Stimulated activated CD8-positive, alpha-beta memory T cell treated with anti-CD3 and anti-CD28 coated beads, Interleukin-12 subunit alpha, Interleukin-12 subunit beta, amount 100 ng/mL, for 24 hours (primary cell): ENCODE results near the gene ADAM29.
"Not testable (repeated sequence)": the region's sequence is repeated elsewhere in the genome, so short reads cannot be mapped to it uniquely, and the experiment has no call there.

Experiments used
- DNase-seq: peaks from one replicate; pipeline ENCODE4 v3.0.0-alpha.2; 2020; ENCODE audit errors: extremely low read depth

ADAM29 gene

DNA sequence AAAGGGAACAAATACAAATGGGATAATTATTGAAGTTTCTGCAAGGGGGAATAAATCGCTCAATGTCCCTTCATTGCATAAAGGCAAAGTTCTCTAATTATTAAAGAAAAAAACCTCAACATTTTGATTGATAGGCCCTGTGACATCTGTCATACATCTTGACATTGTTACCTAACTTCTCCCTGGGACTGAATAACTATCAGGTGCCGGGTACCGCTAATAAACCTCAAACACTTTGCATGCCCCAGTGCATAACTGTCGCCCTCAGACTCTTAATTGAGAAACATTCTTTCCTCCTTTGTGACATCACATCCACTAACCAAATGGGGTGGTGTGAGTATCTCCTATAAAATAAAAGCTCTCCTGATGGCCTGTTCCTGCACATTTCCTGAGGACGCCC lies at the start of gene ADAM29:
Gene ADAM29 (plus strand): TSS at position 301 of the 400 bp plus-strand sequence. CDS start 57,168 bp downstream, outside the sequence.
- DNase-seq: no peak

DNA sequence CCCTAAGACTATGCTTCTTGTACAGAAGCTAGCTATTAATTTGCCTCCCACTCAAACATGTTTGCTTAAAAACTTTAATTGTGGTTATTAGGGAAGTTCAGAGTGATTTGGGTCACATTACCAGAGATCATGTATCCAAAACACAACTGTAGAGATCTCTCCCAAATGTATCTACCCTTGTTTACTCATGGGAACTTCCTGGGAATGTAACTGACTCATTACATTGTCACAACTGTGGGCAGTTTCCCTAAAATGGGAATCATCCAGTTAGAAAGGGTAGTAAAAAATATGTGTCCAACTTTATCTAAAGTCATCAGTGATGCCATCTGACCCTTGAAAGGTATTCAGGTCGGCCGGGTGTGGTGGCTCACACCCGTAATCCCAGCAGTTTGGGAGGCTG lies 48.8 kb upstream of the ADAM29 start:
- DNase-seq: no peak

GRCh38 chr4:174870311-174870710 lies 47.8 kb upstream of the ADAM29 start:
- DNase-seq: no peak

- no peak for DNase-seq
These were observed 46.8 kb upstream of the ADAM29 start for GRCh38 chr4:174871407-174871806.

GRCh38 chr4:174873146-174873545 lies 45.0 kb upstream of the ADAM29 start:
- DNase-seq: not testable (repeated sequence)

DNA sequence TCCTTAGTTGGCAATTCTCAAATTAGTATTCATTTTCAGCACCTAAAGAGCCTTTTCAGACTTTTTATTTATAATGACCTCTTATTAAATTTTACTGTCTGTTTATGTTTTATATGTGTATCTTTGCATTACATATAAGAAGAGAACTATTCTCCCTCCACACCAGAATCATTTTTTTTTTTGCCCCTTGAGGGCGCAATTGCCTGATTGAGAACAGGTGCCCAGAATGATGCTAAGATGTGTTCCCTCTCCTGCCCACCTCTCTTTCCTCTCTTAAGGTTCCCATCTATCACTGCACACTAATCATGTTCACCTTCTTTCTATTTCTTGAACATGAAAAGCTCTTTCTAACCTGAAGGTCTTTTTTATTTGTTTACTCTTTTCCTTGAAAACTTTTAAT lies 44.2 kb upstream of the ADAM29 start:
- no peak for DNase-seq

DNA sequence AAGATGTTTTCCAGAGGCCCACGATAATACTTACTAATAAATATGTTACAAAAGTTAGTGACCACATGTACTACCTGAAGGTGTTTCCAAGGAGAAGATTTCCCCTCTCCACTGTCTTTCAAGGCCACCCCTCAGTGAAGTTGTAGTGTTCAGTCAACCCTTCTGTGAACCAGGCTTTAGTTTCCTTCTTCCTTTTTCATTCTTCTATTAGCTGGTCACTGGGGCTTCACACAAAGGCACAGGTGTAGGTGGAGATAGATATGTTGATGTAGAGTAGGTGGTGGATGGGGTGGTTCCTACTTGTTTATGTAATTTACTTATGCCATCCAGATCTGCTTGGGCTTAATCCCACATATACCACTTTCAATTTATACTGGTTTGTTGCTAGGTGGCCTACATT lies 43.3 kb upstream of the ADAM29 start:
- no peak for DNase-seq

DNA sequence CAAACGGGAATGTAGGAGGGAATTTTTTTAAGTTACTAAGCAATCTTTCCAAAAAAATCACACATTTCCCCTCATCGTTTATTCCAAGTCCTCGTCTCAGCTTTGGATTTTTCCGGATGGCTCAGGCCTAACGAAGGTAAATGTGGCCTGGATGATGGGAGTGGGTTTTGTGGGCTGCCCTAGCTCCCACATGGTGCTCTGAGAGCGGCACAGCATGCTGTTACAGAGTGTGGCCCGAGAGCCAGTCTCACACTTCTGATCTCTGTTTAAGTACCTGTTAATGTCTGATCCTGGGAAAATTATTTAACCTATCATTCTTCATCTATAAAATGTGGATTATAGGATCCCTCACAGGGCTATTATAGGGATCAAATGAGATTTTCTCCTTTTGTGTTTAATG lies 38.2 kb upstream of the ADAM29 start:
- DNase-seq: no peak

- no peak for DNase-seq
These were observed 35.7 kb upstream of the ADAM29 start for GRCh38 chr4:174882317-174882992.

DNA sequence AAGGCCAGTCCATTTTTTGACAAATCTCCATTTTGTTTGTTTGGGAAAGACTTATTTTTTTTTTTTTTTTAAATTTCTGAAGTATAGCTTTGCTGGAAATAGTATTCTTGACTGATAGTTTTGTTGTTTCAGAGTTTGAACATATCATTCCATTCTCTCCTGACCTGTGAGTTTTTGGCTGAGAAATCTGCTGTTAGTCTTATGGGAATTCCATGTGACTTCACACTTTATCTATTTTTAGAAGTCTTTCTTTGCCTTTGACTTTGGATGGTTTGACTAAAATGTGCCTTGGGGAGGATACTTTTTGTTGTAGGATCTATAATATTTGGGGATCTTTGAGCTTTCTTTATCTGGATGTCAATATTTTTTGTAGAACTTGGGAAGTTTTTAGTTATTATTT lies 10.7 kb upstream of the ADAM29 start:
- no peak for DNase-seq

DNA sequence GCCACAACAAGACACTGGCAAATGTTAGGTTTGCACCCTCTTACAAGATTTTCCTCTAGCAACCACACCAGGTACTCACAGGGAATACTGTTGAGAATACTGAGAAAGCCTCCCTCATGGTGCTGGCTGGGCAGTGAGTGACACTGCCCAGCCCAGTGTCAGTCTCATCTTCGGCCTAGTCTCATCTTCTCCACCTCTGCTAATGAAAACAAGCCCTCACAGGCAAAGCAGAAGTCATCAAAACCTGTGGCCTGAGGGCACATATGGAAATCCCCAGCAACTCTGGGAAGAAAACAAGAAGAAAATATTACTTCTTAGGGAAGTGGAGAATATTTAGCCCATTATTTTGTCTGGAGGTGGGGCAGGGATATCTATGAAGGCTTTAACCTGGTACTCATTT lies 7.9 kb upstream of the ADAM29 start:
- no peak for DNase-seq

DNA sequence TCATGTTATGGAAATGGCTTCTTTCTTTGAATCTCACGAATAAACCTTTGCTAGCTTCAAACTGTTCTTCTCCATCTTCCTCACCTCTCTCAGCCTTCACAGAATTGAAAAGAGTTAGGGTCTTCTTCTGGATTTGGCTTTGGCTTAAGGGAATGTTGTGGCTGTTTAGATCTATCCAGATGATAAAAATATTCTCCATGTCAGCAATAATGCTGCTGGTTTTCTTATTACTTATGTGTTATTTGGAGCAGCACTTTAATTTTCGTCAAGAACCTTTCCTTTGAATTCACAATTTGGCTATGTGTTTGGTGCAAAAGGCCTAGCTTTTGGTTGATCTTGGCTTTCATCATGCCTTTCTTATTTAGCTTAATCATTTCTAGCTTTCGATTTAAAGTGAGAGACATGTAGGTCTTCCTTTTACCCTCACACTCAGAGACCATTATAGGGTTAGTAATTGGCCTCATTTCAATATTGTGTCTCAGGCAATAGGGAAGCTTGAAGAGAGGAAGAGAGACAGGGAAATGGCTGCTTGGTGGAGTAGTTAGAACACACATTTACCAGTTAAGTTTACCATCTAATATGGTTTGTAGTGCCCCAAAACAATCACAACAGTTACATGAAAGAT lies 5.1 kb upstream of the ADAM29 start:
- DNase-seq: no peak

- DNase-seq: no peak
These were observed 1.8 kb downstream of the ADAM29 start for GRCh38 chr4:174919886-174920423.

- DNase-seq: no peak
These were observed 8.8 kb downstream of the ADAM29 start for GRCh38 chr4:174926958-174927357.

- no peak for DNase-seq
These were observed 10.0 kb downstream of the ADAM29 start for GRCh38 chr4:174928174-174928573.

GRCh38 chr4:174928575-174929253 lies 10.6 kb downstream of the ADAM29 start:
- no peak for DNase-seq

GRCh38 chr4:174929346-174929745 lies 11.2 kb downstream of the ADAM29 start:
- DNase-seq: no peak

DNA sequence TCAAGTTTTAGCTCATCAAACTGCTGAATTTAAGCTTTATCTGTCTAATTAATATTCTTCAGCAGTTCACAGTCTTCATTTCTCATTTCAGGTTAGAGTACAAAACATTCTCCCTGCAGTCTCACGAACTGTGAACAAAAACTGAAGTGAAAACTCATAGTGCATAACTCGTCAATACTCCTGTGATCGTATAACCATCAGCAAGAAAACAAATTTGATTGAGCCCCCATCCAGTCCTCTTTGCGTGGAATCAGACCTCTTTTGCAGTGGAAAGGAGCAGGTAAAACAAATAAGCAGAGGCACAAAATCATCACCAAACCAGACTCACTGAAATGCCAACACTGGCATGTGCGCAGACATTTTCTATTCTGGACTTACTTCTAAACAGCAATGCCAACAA lies 12.7 kb downstream of the ADAM29 start:
- no peak for DNase-seq

GRCh38 chr4:174933083-174933482 lies 14.9 kb downstream of the ADAM29 start:
- DNase-seq: no peak

GRCh38 chr4:174934360-174934759 lies 16.2 kb downstream of the ADAM29 start:
- DNase-seq: no peak

DNA sequence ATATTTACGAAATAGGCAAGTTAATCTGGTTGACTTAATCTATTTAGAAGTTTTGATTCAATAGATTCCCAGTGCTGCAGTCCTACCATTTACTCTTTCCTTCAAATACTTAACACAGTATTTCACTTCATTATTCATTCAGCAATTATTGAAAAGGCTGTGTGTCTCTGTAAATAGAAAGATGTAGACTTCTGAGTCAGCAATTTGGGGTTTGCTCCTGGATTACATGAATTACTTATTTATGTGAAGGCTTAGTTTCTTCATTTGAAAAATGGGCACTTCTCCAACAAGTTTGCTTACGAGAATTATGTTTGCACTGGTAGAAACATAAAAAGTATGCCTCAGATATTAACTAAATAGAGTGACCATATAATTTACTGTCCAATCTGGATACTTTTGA lies 17.4 kb downstream of the ADAM29 start:
- DNase-seq: no peak

DNA sequence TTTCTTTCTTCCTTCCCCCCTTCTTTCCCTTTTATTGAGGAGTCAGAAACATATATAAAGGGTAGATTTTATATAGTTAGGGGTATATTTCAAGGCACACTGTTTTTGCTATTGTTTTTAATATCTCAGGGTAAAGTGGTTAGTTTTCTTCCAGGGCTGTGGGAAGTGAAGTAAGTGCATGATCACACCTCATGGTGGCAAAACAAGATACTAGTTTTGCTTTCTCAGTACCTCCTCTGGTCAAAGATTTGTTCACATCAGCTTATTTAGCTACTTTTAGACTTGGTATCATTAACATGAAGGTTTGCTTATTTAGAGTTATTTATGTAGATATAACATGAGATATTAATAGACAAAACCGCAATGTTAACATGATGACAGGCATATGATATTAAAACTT lies 21.8 kb downstream of the ADAM29 start:
- DNase-seq: no peak

DNA sequence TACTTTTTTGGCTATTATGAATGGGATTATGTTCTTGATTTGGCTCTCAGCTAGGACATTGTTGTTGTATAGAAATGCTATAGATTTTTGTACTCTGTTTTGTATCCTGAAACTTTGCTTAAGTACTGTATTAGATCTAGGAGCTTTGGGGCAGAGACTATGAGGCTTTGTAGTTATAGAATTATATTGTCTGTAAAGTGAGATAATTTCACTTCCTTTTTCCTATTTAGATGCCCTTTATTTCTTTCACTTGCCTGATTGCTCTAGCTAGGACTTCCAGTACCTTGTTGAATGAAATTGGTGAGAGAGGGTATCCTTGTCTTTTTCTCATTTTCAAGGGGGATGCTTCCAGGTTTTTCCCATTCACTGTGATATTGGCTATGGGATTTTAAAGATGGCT lies 28.1 kb downstream of the ADAM29 start:
- DNase-seq: no peak
